Endodermal cell (in vitro differentiated cells): ENCODE data around the gene ZNF618. TPM values are rescaled to one million over a fixed set of nuclear protein-coding genes. Genes with fewer than 3 reads are reported as not detected.

Experiments
- DNase-seq: peaks from one replicate; pipeline ENCODE4 v3.0.0-alpha.2; 2017
- H3K27ac ChIP-seq: 2 replicates; pipeline ENCODE4 v1.5.1; 2013; ENCODE audit warnings: mild to moderate bottlenecking, low read depth, low read length, moderate library complexity
- H3K27me3 ChIP-seq: 2 replicates; pipeline ENCODE4 v1.6.1; 2013; ENCODE audit warnings: mild to moderate bottlenecking, low read length, moderate library complexity; ENCODE audit not compliant: insufficient read depth, control insufficient read depth, poor library complexity, severe bottlenecking
- H3K36me3 ChIP-seq: 2 replicates; pipeline ENCODE4 v1.7.0; 2013; ENCODE audit warnings: mild to moderate bottlenecking, low read length, moderate library complexity; ENCODE audit not compliant: control insufficient read depth, insufficient read depth
- H3K4me1 ChIP-seq: one replicate; pipeline ENCODE4 v1.7.0; 2013; ENCODE audit warnings: low read length; ENCODE audit not compliant: control insufficient read depth, insufficient read depth
- H3K4me3 ChIP-seq: 2 replicates; pipeline ENCODE4 v1.5.1; 2013; ENCODE audit warnings: mild to moderate bottlenecking, low read length, moderate library complexity
- H3K9ac ChIP-seq: 2 replicates; pipeline ENCODE4 v1.6.1; 2013; ENCODE audit warnings: mild to moderate bottlenecking, low read length, moderate library complexity; ENCODE audit not compliant: poor library complexity, severe bottlenecking; ENCODE audit errors: extremely low read depth
- H3K9me3 ChIP-seq: 2 replicates; pipeline ENCODE4 v1.6.1; 2013; ENCODE audit warnings: mild to moderate bottlenecking, low read length, moderate library complexity; ENCODE audit not compliant: control insufficient read depth
- H3K27ac Mint-ChIP-seq: 2 replicates; pipeline ENCODE4 v1.8.0; 2020; ENCODE audit warnings: mixed read lengths
- H3K27me3 Mint-ChIP-seq: 2 replicates; pipeline ENCODE4 v1.8.0; 2021; ENCODE audit warnings: mild to moderate bottlenecking, mixed read lengths; ENCODE audit not compliant: insufficient read depth
- H3K36me3 Mint-ChIP-seq: 2 replicates; pipeline ENCODE4 v1.8.0; 2020; ENCODE audit warnings: low read depth, mixed read lengths
- H3K4me1 Mint-ChIP-seq: 2 replicates; pipeline ENCODE4 v1.8.0; 2020; ENCODE audit warnings: mixed read lengths
- H3K4me3 Mint-ChIP-seq: 2 replicates; pipeline ENCODE4 v1.8.0; 2020; ENCODE audit warnings: mild to moderate bottlenecking, moderate library complexity, mixed read lengths
- H3K9me3 Mint-ChIP-seq: 2 replicates; pipeline ENCODE4 v1.8.0; 2020; ENCODE audit warnings: mild to moderate bottlenecking, mixed read lengths
- WGBS, 2 experiments: methylation state at CpG; one replicate each; pipeline versions ENCODE4 v1.1.5 to v1.1.7; 2013; ENCODE audit warnings: missing lambda C conversion rate in 2 of 2, mixed read lengths in 1 of 2; ENCODE audit not compliant: insufficient coverage in 1 of 2, insufficient read length in 1 of 2; 5-methylcytosine and 5-hydroxymethylcytosine counted together
- total RNA-seq, 2 donors: library from RNA; stranded (reverse); fragmentation: NEBNext Ultra II Directional in 1 of 2; extraction: Animal tissue kit (Norgen Biotek cat#: 25700) in 1 of 2; gene quantifications; 2 replicates in 1 of 2; 3 replicates in 1 of 2; pipeline ENCODE4 v1.2.1, GENCODE V29; 2021
- TF ChIP-seq, protein P1 (sequence below): fragments of 200-600 bp; sonication (generic); conservative IDR thresholded peaks from 2 replicates; pipeline ENCODE4 v1.5.0; 2021; ENCODE audit warnings: antibody characterized with exemption, mild to moderate bottlenecking

ZNF618 gene
- total RNA-seq, 2 donors from 2014 or later = 34.5 to 37.5 TPM

DNA sequence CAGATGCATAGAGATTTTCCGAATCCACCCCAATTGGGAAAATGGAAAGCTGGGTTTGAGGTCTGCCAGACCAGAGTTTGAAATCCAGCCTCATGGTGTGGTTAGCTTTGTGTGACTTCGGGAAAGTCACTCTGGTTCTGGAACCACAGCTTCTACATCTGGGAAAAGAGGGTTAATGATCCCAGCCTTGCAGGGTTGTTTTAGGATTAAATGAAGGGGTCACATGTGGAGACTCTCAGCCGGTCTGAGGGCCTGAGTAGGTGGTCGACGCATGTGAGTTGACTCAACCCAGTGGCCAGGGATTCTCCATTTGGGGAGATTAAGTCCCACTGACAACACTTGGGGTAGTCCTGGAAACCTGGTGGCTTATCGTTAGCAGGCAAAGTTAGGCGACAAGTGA is 6.1 kb downstream of the ZNF618 start:
- Histone ChIP-seq H3K36me3 (no peaks in the 10 kb centered on the region), H3K4me1 (no peaks in the 10 kb centered on the region), H3K27ac (no peak overlapping the region), H3K9me3 (no peaks in the 10 kb centered on the region), H3K27me3 (no peaks in the 10 kb centered on the region), H3K9ac (no peak overlapping the region), H3K4me3 (no peak overlapping the region)
- Mint-ChIP-seq H3K27me3 (no peaks in the 10 kb centered on the region), H3K9me3 (no peaks in the 10 kb centered on the region), H3K4me1 (peaks cover 32% of the 10 kb centered on the region), H3K27ac (no peak overlapping the region), H3K4me3 (no peak overlapping the region), H3K36me3 (peaks cover 5% of the 10 kb centered on the region)
- DNase-seq = no peak
- TF ChIP-seq, protein P1, sequence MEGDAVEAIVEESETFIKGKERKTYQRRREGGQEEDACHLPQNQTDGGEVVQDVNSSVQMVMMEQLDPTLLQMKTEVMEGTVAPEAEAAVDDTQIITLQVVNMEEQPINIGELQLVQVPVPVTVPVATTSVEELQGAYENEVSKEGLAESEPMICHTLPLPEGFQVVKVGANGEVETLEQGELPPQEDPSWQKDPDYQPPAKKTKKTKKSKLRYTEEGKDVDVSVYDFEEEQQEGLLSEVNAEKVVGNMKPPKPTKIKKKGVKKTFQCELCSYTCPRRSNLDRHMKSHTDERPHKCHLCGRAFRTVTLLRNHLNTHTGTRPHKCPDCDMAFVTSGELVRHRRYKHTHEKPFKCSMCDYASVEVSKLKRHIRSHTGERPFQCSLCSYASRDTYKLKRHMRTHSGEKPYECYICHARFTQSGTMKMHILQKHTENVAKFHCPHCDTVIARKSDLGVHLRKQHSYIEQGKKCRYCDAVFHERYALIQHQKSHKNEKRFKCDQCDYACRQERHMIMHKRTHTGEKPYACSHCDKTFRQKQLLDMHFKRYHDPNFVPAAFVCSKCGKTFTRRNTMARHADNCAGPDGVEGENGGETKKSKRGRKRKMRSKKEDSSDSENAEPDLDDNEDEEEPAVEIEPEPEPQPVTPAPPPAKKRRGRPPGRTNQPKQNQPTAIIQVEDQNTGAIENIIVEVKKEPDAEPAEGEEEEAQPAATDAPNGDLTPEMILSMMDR = no peak
- WGBS, 2 experiments = 92 to 97% methylated on average over 6 to 7 of the region's 7 CpGs

DNA sequence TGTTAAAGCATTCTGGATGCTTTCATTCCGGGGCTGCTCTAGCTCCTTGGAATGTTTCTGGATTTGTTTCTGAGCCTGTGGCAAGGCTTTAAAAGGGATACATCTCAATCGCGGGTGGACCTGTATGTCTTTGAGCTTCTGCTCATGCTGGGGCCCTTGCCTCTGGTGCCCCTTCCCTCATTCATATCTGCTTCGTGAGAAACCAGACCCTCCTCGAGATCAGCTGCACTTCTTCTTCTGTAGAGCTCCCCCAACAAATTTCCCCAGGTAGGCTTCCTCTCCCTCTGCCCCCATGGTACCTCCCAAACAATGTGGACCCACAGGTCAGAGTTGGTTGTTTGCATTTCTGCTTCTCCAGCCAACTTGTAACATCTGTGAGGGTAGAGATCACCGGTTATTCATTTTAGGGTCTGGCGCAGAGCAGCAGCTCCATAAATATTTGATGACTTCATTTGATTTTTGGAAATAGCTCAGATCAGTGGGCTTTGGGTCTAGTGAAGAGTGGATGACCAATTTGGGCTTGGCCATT is 6.6 kb downstream of the ZNF618 start:
- Mint-ChIP-seq H3K27ac (no peak overlapping the region), H3K4me3 (no peak overlapping the region), H3K4me1 (peaks cover 33% of the 10 kb centered on the region), H3K9me3 (no peaks in the 10 kb centered on the region), H3K36me3 (peaks cover 5% of the 10 kb centered on the region), H3K27me3 (no peaks in the 10 kb centered on the region)
- Histone ChIP-seq H3K36me3 (no peaks in the 10 kb centered on the region), H3K4me3 (no peak overlapping the region), H3K9ac (no peak overlapping the region), H3K27me3 (no peaks in the 10 kb centered on the region), H3K4me1 (no peaks in the 10 kb centered on the region), H3K27ac (no peak overlapping the region), H3K9me3 (no peaks in the 10 kb centered on the region)
- TF ChIP-seq, protein P1 = no peak
- no peak for DNase-seq
- WGBS, 2 experiments = 89 to 95% methylated on average over 6 to 7 of the region's 7 CpGs

DNA sequence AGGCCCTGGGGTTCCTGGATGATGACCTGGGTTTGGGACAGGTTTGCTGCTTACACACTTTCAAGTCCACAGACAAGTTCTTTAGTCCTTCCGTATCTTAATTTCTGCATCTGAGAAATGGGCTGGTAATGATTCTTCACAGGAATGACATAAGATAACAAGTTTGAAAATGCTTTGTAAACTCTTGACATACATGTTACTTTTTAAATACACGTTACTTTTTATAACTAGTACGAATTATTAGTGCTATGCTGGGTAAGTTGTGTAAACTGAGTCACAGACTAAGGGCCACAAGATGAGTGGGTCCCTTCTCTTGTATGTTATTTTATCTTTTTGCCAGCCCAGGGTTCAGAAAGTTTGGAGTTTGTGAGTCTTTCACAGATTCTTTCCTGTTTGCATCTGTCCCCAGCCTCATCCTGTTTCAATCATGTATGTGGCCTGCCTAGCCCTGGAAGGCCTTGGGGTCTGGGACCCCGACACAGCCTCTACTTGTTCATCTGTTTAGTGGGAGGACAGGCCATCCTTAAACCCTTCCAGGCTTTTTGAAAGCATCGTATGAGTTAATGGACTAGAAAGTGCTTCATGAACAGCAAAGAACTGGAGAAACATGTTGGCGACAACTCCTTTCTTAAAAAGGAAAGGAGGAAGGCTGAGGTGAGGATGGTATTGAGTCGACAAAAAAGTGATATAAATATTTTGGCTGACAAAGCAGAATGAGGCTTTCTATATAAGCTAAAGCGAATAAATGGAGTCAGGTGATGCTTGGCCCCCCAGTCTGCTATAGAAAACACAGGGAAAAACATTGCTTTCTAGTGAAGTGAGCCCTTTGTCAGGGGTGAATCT is 9.3 kb downstream of the ZNF618 start:
- H3K9ac ChIP-seq = no peak overlapping the region
- peaks cover 6% of the 10 kb centered on the region for H3K36me3 ChIP-seq
- DNase-seq = no peak
- Mint-ChIP-seq H3K27ac (no peak overlapping the region), H3K9me3 (peaks cover 10% of the 10 kb centered on the region), H3K27me3 (no peaks in the 10 kb centered on the region), H3K4me3 (no peak overlapping the region), H3K4me1 (peaks cover 30% of the 10 kb centered on the region), H3K36me3 (peaks cover 18% of the 10 kb centered on the region)
- no peaks in the 10 kb centered on the region for H3K4me1 ChIP-seq
- H3K27me3 ChIP-seq = no peaks in the 10 kb centered on the region
- TF ChIP-seq, protein P1 = no peak
- 93 to 94% methylated on average over 6 to 8 of the region's 8 CpGs for whole genome bisulfite sequencing, 2 experiments
- peak overlapping the region; percentile 45 for H3K27ac ChIP-seq
- peaks cover 11% of the 10 kb centered on the region for H3K9me3 ChIP-seq
- no peak overlapping the region for H3K4me3 ChIP-seq
